Osteoblast (primary cell): Measurements from ENCODE around the gene CDK5RAP2. TPM values are rescaled to one million over a fixed set of nuclear protein-coding genes. Genes with fewer than 3 reads are reported as not detected.
A peak's percentile ranks its signal among the peaks of the same experiment; 100 is the strongest.

ENCODE experiments used
- DNase-seq: peaks from one replicate; pipeline ENCODE4 v3.0.0; 2011; ENCODE audit warnings: low spot score, mixed read lengths; ENCODE audit not compliant: insufficient read length; ENCODE audit errors: missing footprints
- H2AFZ ChIP-seq: 2 replicates; pipeline ENCODE4 v1.6.0; 2011; ENCODE audit warnings: mild to moderate bottlenecking, low read length
- H3K27ac ChIP-seq: 2 replicates; pipeline ENCODE4 v1.5.1; 2011; ENCODE audit warnings: mild to moderate bottlenecking, low read depth, low read length, moderate library complexity
- H3K27me3 ChIP-seq: 2 replicates; pipeline ENCODE4 v1.6.0; 2012; ENCODE audit warnings: mild to moderate bottlenecking, control low read depth, inconsistent platforms, low read length, moderate library complexity; ENCODE audit not compliant: insufficient read depth
- H3K36me3 ChIP-seq: 2 replicates; pipeline ENCODE4 v1.5.1; 2011; ENCODE audit warnings: mild to moderate bottlenecking, low read length, control low read depth, moderate library complexity; ENCODE audit not compliant: insufficient read depth
- H3K4me1 ChIP-seq: 2 replicates; pipeline ENCODE4 v1.5.1; 2011; ENCODE audit warnings: mild to moderate bottlenecking, low read length, control low read depth, moderate library complexity; ENCODE audit not compliant: insufficient read depth
- H3K4me2 ChIP-seq: 2 replicates; pipeline ENCODE4 v1.6.0; 2011; ENCODE audit warnings: mild to moderate bottlenecking, low read length; ENCODE audit not compliant: insufficient read depth
- H3K4me3 ChIP-seq: fragments of 200-600 bp; sonication (generic); 3 replicates; pipeline ENCODE4 v1.5.1; 2012; ENCODE audit warnings: mild to moderate bottlenecking, low read length, inconsistent platforms; ENCODE audit not compliant: insufficient read depth
- H3K79me2 ChIP-seq: 2 replicates; pipeline ENCODE4 v1.6.0; 2012; ENCODE audit warnings: mild to moderate bottlenecking, low read length, control low read depth, inconsistent platforms; ENCODE audit not compliant: insufficient read depth
- H3K9me3 ChIP-seq: 2 replicates; pipeline ENCODE4 v1.5.1; 2011; ENCODE audit warnings: low read depth, low read length, control low read depth
- H4K20me1 ChIP-seq: 2 replicates; pipeline ENCODE4 v1.6.0; 2012; ENCODE audit warnings: mild to moderate bottlenecking, low read length, control low read depth; ENCODE audit not compliant: insufficient read depth
- CTCF ChIP-seq: IDR thresholded peaks from 2 replicates; pipeline ENCODE4 v1.5.1; 2011; ENCODE audit warnings: mild to moderate bottlenecking, low read depth, low read length, moderate library complexity; ENCODE audit errors: extremely low read depth
- total RNA-seq: library from RNA; depleted of rRNA; stranded (reverse); fragments of >200 nt; gene quantifications from 2 replicates; pipeline ENCODE4 v1.2.3, GENCODE V29; 2012

CDK5RAP2 gene
- total RNA-seq, 1 donor = 59.7 TPM

- no peak for DNase-seq
- Histone ChIP-seq H3K4me2 (no peak overlapping the region), H3K27ac (peak overlapping the region; percentile 86), H3K4me1 (peaks cover 47% of the 10 kb centered on the region), H4K20me1 (no peaks in the 10 kb centered on the region), H3K4me3 (no peak overlapping the region), H3K36me3 (peaks cover 72% of the 10 kb centered on the region), H3K9me3 (no peaks in the 10 kb centered on the region), H3K79me2 (no peaks in the 10 kb centered on the region), H3K27me3 (no peaks in the 10 kb centered on the region), H2AFZ (no peak overlapping the region)
- TF ChIP-seq CTCF = no peak
Observed at GRCh38 chr9:120392245-120392644, 187.7 kb downstream of the CDK5RAP2 start.

- H2AFZ ChIP-seq = no peak overlapping the region
- H4K20me1 ChIP-seq = no peaks in the 10 kb centered on the region
- peaks cover 69% of the 10 kb centered on the region for H3K36me3 ChIP-seq
- no peak overlapping the region for H3K4me2 ChIP-seq
- no peaks in the 10 kb centered on the region for H3K79me2 ChIP-seq
- H3K27ac ChIP-seq = no peak overlapping the region
- peaks cover 44% of the 10 kb centered on the region for H3K4me1 ChIP-seq
- no peaks in the 10 kb centered on the region for H3K9me3 ChIP-seq
- no peak for TF ChIP-seq CTCF
- no peaks in the 10 kb centered on the region for H3K27me3 ChIP-seq
- H3K4me3 ChIP-seq = no peak overlapping the region
- no peak for DNase-seq
Observed at GRCh38 chr9:120391691-120392090, 188.3 kb downstream of the CDK5RAP2 start.

GRCh38 chr9:120390637-120391190 lies 189.3 kb downstream of the CDK5RAP2 start:
- Histone ChIP-seq H3K4me2 (no peak overlapping the region), H2AFZ (no peak overlapping the region), H3K9me3 (no peaks in the 10 kb centered on the region), H3K79me2 (no peaks in the 10 kb centered on the region), H3K27ac (no peak overlapping the region), H3K4me3 (no peak overlapping the region), H3K4me1 (peaks cover 43% of the 10 kb centered on the region), H3K36me3 (peaks cover 64% of the 10 kb centered on the region), H3K27me3 (no peaks in the 10 kb centered on the region), H4K20me1 (no peaks in the 10 kb centered on the region)
- DNase-seq = no peak
- no peak for TF ChIP-seq CTCF

GRCh38 chr9:120389867-120390266 lies 190.1 kb downstream of the CDK5RAP2 start:
- DNase-seq = no peak
- H3K79me2 ChIP-seq = no peaks in the 10 kb centered on the region
- H3K27me3 ChIP-seq = no peaks in the 10 kb centered on the region
- H3K9me3 ChIP-seq = no peaks in the 10 kb centered on the region
- H2AFZ ChIP-seq = no peak overlapping the region
- H4K20me1 ChIP-seq = no peaks in the 10 kb centered on the region
- no peak overlapping the region for H3K27ac ChIP-seq
- H3K4me2 ChIP-seq = no peak overlapping the region
- H3K36me3 ChIP-seq = peaks cover 58% of the 10 kb centered on the region
- H3K4me3 ChIP-seq = no peak overlapping the region
- TF ChIP-seq CTCF = no peak
- peaks cover 38% of the 10 kb centered on the region for H3K4me1 ChIP-seq
